ENCODE measurements around the gene SDSL.

The SDSL gene

GRCh38 chr12:113485330-113485729, 63.1 kb downstream of the SDSL start:
- DNase-seq (ENCODE audit: low read depth) = no peak

GRCh38 chr12:113486722-113487121, 64.5 kb downstream of the SDSL start:
- no peak for DNase-seq (ENCODE audit: low read depth)
